Activated CD8-positive, alpha-beta T cell treated with anti-CD3 and anti-CD28 coated beads, Interleukin-2, amount 10 ng/mL, durations not matched to agents 7 days and 5 days (primary cell): ENCODE data around the gene CHCHD3. TPM values are rescaled to one million over a fixed set of nuclear protein-coding genes. Genes with fewer than 3 reads are reported as not detected.

Experiments
- ATAC-seq: fragments of 150-1000 bp; cut with Tn5 transposase; one replicate; pipeline ENCODE4 v1.10.0; 2021; ENCODE audit warnings: moderate library complexity
- CTCF ChIA-PET: fragments of 350-600 bp; sonication (Branson Sonifier 250); formaldehyde crosslinking; loops from one replicate; lab custom pipeline; 2021; ENCODE audit warnings: antibody characterized with exemption; lab: Charles Lee
- POLR2A ChIA-PET: fragments of 350-600 bp; sonication (Branson Sonifier 250); formaldehyde crosslinking; loops from one replicate; lab custom pipeline; 2021; ENCODE audit warnings: antibody characterized with exemption; lab: Charles Lee
- DNase-seq: peaks from one replicate; pipeline ENCODE4 v3.0.0-alpha.2; 2020
- H3K27ac Mint-ChIP-seq: one replicate; pipeline ENCODE4 v1.8.0; 2021; ENCODE audit warnings: mild to moderate bottlenecking, mixed read lengths
- H3K27me3 Mint-ChIP-seq: one replicate; pipeline ENCODE4 v1.8.0; 2021; ENCODE audit warnings: low read depth, mixed read lengths
- H3K36me3 Mint-ChIP-seq: one replicate; pipeline ENCODE4 v1.8.0; 2021; ENCODE audit warnings: low read depth, mixed read lengths
- H3K4me1 Mint-ChIP-seq: one replicate; pipeline ENCODE4 v1.8.0; 2021; ENCODE audit warnings: low read depth, mixed read lengths
- H3K4me3 Mint-ChIP-seq: one replicate; pipeline ENCODE4 v1.8.0; 2021; ENCODE audit warnings: mild to moderate bottlenecking, mixed read lengths
- H3K9me3 Mint-ChIP-seq: one replicate; pipeline ENCODE4 v1.8.0; 2022; ENCODE audit warnings: mixed read lengths; ENCODE audit not compliant: insufficient read depth
- total RNA-seq, 2 experiments: library from RNA; stranded (reverse); gene quantifications; one replicate each; pipeline ENCODE4 v1.2.3, GENCODE V29; 2021

Gene CHCHD3
- total RNA-seq, 2 experiments from 2014 or later: 60.1 to 62.5 TPM

DNA sequence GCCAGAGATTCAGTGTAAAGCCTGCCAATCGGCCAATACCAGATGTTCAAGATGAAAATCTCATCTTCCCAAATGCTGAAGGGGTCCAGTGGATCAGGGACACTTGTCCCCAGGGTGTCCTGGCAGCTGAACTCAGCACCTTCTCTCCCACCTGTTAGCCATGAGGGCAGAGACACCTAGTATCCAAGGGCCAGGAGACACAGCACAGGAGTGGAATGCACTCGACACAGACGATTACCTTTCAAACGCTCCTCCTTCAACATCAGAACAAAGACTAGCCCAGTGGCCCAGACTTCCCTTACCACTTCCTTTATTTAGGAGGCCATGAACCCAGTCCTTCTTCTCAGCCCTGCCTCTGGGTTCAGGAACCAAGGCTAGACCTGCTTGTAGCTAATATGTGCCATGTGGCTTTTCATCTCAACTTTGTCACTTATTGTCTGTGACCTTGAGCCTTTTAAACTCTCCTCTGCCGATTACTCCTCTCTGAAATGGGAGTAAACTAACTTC, 325.4 kb downstream of the CHCHD3 start:
- H3K4me1 Mint-ChIP-seq: peaks cover 6% of the 10 kb centered on the region
- no peaks in the 10 kb centered on the region for H3K9me3 Mint-ChIP-seq
- H3K4me3 Mint-ChIP-seq: no peak overlapping the region
- ChIA-PET POLR2A (no interaction called here), CTCF (no interaction called here)
- no peaks in the 10 kb centered on the region for H3K27me3 Mint-ChIP-seq
- ATAC-seq (no peak), DNase-seq (no peak)
- H3K36me3 Mint-ChIP-seq: no peaks in the 10 kb centered on the region
- H3K27ac Mint-ChIP-seq: no peak overlapping the region

DNA sequence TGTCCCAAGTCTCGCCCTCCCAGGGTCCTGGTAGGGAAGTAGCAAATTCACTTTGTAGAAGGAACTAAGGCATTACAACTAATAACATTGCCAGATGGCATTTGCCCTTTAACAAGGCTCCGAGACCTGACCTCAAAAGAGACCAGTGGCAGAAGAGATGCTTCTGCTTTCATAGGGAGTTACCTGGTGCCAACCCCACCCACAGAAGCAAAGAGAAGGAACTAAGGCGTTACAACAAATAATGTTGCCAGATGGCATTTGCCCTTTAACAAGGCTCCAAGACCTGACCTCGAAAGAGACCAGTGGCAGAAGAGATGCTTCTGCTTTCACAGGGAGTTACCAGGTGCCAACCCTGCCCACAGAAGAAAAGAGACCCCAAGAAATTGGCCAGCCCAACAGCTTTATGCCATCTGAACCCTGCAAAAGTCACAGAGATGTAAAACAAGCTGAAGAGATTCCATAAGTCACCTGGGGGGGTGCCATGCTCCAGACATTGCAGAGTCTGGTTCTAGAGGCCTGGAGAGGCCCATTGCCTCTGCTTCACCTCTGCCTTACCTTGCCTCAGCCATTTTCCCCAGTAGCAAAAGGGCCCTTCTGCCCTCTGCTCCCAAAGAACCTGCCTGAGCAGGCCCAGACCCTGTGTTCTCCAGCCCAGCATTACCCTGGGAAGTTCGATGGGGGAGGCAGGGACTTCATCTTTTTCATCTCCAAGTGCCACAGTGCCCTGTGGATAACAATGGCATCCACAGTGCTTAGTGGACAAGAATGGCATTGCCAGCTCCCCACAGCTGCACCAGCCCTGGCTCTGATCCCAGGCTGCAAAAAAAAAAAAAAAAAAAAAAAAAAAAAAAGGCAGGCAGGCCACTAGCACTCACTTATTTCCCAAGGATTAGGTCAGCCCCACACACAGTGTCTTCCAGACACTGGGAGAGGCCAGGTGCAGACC, 326.1 kb downstream of the CHCHD3 start:
- no peak for ATAC-seq
- ChIA-PET CTCF (no interaction called here), POLR2A (no interaction called here)
- no peak overlapping the region for H3K27ac Mint-ChIP-seq
- no peaks in the 10 kb centered on the region for H3K27me3 Mint-ChIP-seq
- H3K4me1 Mint-ChIP-seq: peaks cover 6% of the 10 kb centered on the region
- H3K4me3 Mint-ChIP-seq: no peak overlapping the region
- no peak for DNase-seq
- no peaks in the 10 kb centered on the region for H3K9me3 Mint-ChIP-seq
- H3K36me3 Mint-ChIP-seq: no peaks in the 10 kb centered on the region

DNA sequence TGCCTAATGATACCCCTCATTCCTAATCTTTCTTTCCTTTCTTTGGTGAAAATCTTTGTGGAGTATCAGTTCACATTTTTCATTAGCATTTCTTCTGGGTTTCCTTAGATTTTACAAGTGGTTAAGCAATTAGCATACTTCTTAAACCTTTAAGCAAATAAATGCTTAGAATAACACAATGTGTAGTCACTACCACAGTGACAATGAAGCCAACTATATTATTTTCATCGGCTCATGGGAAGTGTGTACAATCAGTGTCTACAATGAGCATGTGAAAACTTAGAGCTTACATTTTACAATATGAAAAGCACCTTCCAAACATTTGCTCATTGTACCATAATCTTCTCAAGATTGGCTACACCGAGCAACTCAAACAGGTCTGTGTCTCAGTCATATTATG, 329.5 kb downstream of the CHCHD3 start:
- POLR2A ChIA-PET: no interaction called here
- H3K27ac Mint-ChIP-seq: no peak overlapping the region
- H3K9me3 Mint-ChIP-seq: no peaks in the 10 kb centered on the region
- H3K4me3 Mint-ChIP-seq: no peak overlapping the region
- CTCF ChIA-PET: no interaction called here
- peaks cover 3% of the 10 kb centered on the region for H3K27me3 Mint-ChIP-seq
- no peak for DNase-seq
- peaks cover 6% of the 10 kb centered on the region for H3K4me1 Mint-ChIP-seq
- no peak for ATAC-seq
- no peaks in the 10 kb centered on the region for H3K36me3 Mint-ChIP-seq

DNA sequence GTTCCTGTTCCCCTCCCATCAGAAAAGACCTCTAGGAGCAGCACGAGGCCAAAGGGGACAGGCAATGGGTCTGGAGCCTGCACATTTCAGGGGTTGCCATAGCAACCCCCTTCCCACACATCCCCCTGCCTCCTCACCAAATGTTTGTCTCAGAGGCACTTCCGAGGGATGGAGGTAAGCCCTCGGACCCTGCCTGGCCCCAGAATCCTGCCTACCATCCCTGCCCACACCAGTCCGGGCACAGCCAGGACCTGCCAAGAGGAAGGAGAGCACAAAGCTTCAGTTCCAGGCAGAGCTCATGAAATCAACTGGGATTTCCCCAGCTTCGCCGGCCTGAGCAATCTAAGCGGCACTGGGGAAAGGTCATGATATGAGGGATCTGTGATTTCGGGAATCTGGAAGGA, 330.6 kb downstream of the CHCHD3 start:
- DNase-seq: no peak
- Mint-ChIP-seq H3K36me3 (no peaks in the 10 kb centered on the region), H3K4me3 (no peak overlapping the region), H3K4me1 (no peaks in the 10 kb centered on the region), H3K9me3 (no peaks in the 10 kb centered on the region), H3K27me3 (peaks cover 3% of the 10 kb centered on the region), H3K27ac (no peak overlapping the region)
- ATAC-seq: no peak
- ChIA-PET POLR2A (no interaction called here), CTCF (no interaction called here)

DNA sequence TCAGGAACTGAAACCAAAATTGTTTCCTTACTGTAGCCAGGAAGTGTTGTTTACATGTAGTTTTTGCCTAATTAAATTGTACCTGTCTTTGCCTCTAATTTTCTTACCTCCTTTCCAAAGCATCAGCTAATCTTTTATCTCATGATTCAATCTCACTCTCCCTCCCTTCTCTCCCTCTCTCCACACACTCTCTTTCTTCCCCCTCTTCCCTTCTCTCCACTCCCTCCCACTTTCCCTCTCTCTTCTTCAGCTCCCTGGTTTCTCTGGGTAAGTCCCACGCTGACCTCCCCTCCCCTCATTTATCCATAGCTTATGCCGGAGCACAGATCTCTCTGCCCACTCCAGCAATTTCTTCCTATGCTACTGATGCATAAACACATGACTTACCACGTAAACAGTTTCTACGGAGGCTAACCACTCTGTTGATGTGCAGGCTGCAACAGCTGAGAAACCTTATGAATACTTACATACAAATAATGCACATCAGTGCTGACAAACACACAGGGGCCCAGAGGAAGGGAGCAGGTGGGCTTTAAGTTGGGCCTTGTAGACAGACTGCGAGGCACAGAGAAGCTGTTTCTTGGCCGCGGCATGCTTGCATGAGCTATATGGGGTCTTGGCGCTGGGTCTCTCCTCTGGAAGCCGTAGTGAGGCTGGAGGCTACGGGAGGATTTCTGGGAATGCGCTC, 331.2 kb downstream of the CHCHD3 start:
- ChIA-PET CTCF (no interaction called here), POLR2A (no interaction called here)
- H3K9me3 Mint-ChIP-seq: no peaks in the 10 kb centered on the region
- ATAC-seq: no peak
- no peak overlapping the region for H3K4me3 Mint-ChIP-seq
- H3K4me1 Mint-ChIP-seq: no peaks in the 10 kb centered on the region
- H3K27me3 Mint-ChIP-seq: peaks cover 3% of the 10 kb centered on the region
- no peaks in the 10 kb centered on the region for H3K36me3 Mint-ChIP-seq
- DNase-seq: no peak
- no peak overlapping the region for H3K27ac Mint-ChIP-seq

DNA sequence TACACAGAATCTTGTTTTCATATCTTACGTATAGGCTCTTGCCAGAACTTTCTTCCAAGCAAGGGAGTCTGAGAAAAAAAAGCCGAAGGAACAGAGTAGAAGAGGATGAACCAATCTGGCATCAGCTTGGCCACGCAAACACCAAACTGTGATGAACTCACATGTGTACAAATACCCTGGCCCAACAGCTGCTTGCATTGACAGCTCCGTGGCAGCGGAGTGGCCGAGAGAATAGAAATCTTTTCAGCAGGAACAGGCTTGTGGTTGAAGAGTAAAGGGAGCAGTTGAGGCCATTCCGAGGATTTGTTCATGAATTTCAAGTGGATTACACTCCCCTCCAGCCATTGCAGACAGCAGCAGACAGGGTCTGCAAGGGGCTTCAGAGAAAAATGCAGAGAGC, 331.8 kb downstream of the CHCHD3 start:
- Mint-ChIP-seq H3K27ac (no peak overlapping the region), H3K36me3 (no peaks in the 10 kb centered on the region), H3K4me1 (no peaks in the 10 kb centered on the region), H3K4me3 (no peak overlapping the region), H3K9me3 (no peaks in the 10 kb centered on the region), H3K27me3 (peaks cover 3% of the 10 kb centered on the region)
- CTCF ChIA-PET: no interaction called here
- POLR2A ChIA-PET: no interaction called here
- no peak for DNase-seq
- no peak for ATAC-seq

DNA sequence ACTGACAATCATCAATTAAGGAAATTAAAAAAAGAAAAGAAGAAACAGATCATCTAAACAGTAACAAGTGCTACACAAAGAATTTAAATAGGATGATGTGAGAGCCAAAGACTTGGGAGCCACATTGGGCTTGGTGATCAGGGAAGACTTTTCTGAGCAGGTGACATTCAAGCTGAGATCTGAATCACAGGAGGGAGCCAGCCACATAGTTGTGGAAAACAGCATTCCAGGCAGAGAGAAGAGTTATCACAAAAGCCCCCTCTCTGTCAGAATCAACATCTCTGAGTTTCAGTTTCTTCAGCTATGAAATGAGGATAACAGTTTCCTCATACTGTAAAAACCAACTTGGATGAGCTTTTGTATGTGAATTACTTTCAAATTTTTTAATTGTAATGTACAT, 336.4 kb downstream of the CHCHD3 start:
- ATAC-seq: no peak
- no peaks in the 10 kb centered on the region for H3K36me3 Mint-ChIP-seq
- H3K9me3 Mint-ChIP-seq: peaks cover 13% of the 10 kb centered on the region
- POLR2A ChIA-PET: no interaction called here
- DNase-seq: no peak
- H3K27ac Mint-ChIP-seq: no peak overlapping the region
- H3K4me1 Mint-ChIP-seq: no peaks in the 10 kb centered on the region
- peaks cover 3% of the 10 kb centered on the region for H3K27me3 Mint-ChIP-seq
- no peak overlapping the region for H3K4me3 Mint-ChIP-seq
- CTCF ChIA-PET: no interaction called here

DNA sequence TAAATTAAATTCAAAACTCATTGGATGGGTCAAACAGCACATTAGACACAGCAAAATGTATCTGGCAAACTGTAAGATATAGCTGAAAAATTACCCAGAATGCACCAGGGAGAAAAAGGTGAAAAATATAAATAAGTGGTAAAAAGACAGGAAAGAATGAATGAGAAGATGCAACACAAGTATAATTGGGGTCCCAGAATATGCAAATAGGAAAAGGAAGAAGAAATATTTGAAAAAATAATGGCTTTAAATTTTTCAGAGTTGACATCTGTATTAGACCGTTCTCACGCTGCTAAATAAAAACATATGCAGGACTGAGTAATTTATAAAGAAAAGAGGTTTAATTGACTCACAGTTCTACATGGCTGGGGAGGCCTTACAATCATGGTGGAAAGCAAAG, 337.9 kb downstream of the CHCHD3 start:
- DNase-seq: no peak
- Mint-ChIP-seq H3K27me3 (peaks cover 5% of the 10 kb centered on the region), H3K27ac (no peak overlapping the region), H3K4me3 (no peak overlapping the region), H3K36me3 (no peaks in the 10 kb centered on the region), H3K4me1 (no peaks in the 10 kb centered on the region), H3K9me3 (peaks cover 13% of the 10 kb centered on the region)
- POLR2A ChIA-PET: no interaction called here
- ATAC-seq: no peak
- CTCF ChIA-PET: no interaction called here

DNA sequence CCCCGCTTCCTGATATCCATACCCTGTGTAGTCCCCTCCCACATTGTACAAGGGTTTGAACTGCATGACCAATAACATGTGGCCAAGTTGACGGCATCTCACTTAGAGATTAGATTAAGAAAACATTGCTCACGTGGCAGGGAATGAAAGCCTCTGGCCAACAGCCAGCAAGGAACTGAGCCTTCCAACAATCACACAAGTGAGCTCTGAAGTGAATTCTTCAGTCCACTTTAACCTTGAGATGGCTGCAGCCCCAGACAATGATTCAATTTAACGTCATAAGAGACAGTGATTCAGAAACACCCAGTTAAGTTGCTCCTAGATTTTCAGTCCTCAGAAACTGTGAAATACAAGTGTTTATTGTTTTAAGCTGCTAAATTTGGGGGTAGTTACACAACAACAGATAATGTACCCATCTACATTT, 339.7 kb downstream of the CHCHD3 start:
- ATAC-seq (no peak), DNase-seq (no peak)
- no peak overlapping the region for H3K27ac Mint-ChIP-seq
- H3K9me3 Mint-ChIP-seq: peaks cover 13% of the 10 kb centered on the region
- H3K4me1 Mint-ChIP-seq: no peaks in the 10 kb centered on the region
- no peak overlapping the region for H3K4me3 Mint-ChIP-seq
- ChIA-PET CTCF (no interaction called here), POLR2A (no interaction called here)
- H3K36me3 Mint-ChIP-seq: no peaks in the 10 kb centered on the region
- peaks cover 4% of the 10 kb centered on the region for H3K27me3 Mint-ChIP-seq

DNA sequence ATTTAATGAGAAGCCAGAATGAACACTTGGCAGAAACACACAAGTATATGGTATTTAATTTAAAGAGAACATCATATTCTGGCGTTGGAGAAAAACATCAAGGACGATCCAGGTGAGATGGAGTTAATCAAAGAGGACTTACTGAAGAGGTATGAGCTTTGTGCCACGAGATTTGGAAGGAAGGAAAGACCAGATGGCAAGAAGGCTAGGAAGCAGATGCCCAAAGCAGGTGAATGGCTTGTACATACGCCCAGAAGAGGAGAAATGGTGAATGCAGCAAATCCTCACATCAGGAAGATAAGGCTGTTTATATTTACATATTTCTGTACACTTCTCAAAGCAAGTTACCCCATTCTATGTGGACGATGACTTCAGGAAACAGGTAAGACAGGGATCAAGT, 341.7 kb downstream of the CHCHD3 start:
- no peak overlapping the region for H3K27ac Mint-ChIP-seq
- no peak for DNase-seq
- ChIA-PET POLR2A (no interaction called here), CTCF (no interaction called here)
- no peaks in the 10 kb centered on the region for H3K36me3 Mint-ChIP-seq
- H3K9me3 Mint-ChIP-seq: peaks cover 13% of the 10 kb centered on the region
- no peak for ATAC-seq
- H3K4me3 Mint-ChIP-seq: no peak overlapping the region
- no peaks in the 10 kb centered on the region for H3K4me1 Mint-ChIP-seq
- H3K27me3 Mint-ChIP-seq: peaks cover 4% of the 10 kb centered on the region

DNA sequence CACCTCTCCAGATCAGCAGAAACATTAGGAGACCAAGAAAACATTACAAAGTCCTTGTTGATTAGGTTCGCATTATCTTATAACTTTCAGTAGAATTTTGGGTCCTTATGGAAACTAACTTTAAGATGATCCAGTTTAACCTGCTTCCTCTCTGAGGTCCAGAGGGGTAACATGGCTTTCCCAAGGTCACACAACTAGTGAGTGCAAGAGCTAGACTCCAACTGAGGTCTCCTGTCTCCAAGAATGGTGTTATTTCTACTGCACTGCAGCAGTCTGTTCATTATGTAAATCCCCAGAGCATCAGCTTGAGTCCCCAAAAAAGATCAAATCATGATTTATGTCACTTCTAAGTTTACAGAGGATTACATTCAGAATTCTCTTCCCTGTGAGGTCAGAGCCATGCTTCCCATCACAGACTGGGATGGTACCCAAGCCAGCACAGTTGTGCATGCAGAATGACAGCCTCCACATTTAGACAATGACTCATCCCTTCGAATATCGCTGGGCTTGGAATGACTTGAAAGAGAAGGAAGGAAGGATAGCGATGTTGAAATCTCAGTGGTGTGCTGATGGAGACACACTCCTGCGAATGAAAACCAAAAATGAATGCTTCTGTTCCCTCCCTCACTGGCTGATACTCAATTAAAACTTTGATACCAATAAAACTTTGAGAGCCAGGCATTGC, 342.5 kb downstream of the CHCHD3 start:
- no peak overlapping the region for H3K4me3 Mint-ChIP-seq
- H3K27ac Mint-ChIP-seq: no peak overlapping the region
- peaks cover 4% of the 10 kb centered on the region for H3K27me3 Mint-ChIP-seq
- H3K36me3 Mint-ChIP-seq: no peaks in the 10 kb centered on the region
- ChIA-PET POLR2A (no interaction called here), CTCF (no interaction called here)
- peaks cover 13% of the 10 kb centered on the region for H3K9me3 Mint-ChIP-seq
- no peaks in the 10 kb centered on the region for H3K4me1 Mint-ChIP-seq
- no peak for DNase-seq
- no peak for ATAC-seq

DNA sequence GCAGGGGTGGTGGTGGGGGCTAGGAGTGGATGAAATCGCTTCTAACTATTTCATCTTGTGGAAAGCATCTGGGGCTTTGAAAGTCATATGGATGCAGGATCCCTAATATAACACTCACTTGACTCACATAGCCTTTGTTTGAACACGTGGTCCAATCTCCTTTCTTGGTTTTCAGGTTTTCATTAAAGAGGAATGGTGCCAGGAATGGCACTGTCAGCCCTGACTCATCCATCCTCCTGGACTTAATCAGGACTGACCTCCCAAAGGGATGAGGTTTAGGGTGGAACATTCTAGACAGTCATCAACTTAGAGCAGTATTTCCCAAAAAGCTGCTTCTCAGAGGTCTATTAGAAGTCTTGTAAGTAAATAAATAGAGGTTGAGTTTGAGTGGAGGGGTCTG, 343.6 kb downstream of the CHCHD3 start:
- no peak overlapping the region for H3K4me3 Mint-ChIP-seq
- DNase-seq (no peak), ATAC-seq (no peak)
- no peaks in the 10 kb centered on the region for H3K4me1 Mint-ChIP-seq
- CTCF ChIA-PET: no interaction called here
- POLR2A ChIA-PET: no interaction called here
- H3K36me3 Mint-ChIP-seq: no peaks in the 10 kb centered on the region
- H3K27me3 Mint-ChIP-seq: peaks cover 4% of the 10 kb centered on the region
- peaks cover 6% of the 10 kb centered on the region for H3K9me3 Mint-ChIP-seq
- H3K27ac Mint-ChIP-seq: no peak overlapping the region
